Activated B cell treated with CpG ODN at 0.5 μM for 24 hours (primary cell): Measurements from ENCODE around the gene TMEM140. TPM values are rescaled to one million over a fixed set of nuclear protein-coding genes. Genes with fewer than 3 reads are reported as not detected.

ENCODE experiments used
- ATAC-seq: fragments of 200-7000 bp; cut with Tn5 transposase; one replicate; pipeline ENCODE4 v1.10.0; 2021; ENCODE audit warnings: low read depth, mild to moderate bottlenecking, moderate library complexity
- CTCF ChIA-PET: fragments of 350-600 bp; sonication (Branson Sonifier 250); formaldehyde crosslinking; loops from one replicate; lab custom pipeline; 2021; ENCODE audit warnings: antibody characterized with exemption; lab: Charles Lee
- POLR2A ChIA-PET: fragments of 350-600 bp; sonication (Branson Sonifier 250); formaldehyde crosslinking; loops from one replicate; lab custom pipeline; 2021; ENCODE audit warnings: antibody characterized with exemption; lab: Charles Lee
- DNase-seq: peaks from one replicate; pipeline ENCODE4 v3.0.0; 2022
- H3K27ac Mint-ChIP-seq: one replicate; pipeline ENCODE4 v1.8.0; 2020; ENCODE audit warnings: mixed read lengths
- H3K27me3 Mint-ChIP-seq: one replicate; pipeline ENCODE4 v1.8.0; 2021; ENCODE audit warnings: mixed read lengths
- H3K36me3 Mint-ChIP-seq: one replicate; pipeline ENCODE4 v1.8.0; 2021; ENCODE audit warnings: low read depth, mixed read lengths
- H3K4me1 Mint-ChIP-seq: one replicate; pipeline ENCODE4 v1.8.0; 2021; ENCODE audit warnings: mixed read lengths
- H3K4me3 Mint-ChIP-seq: one replicate; pipeline ENCODE4 v1.8.0; 2020; ENCODE audit warnings: mild to moderate bottlenecking, mixed read lengths
- H3K9me3 Mint-ChIP-seq: one replicate; pipeline ENCODE4 v1.8.0; 2020; ENCODE audit warnings: mixed read lengths
- intact Hi-C: fragments of 100-400 bp; cut with micrococcal nuclease; formaldehyde crosslinking; loops from one replicate; pipeline ENCODE4 v1.15.1; 2024
- total RNA-seq: library from RNA; stranded (reverse); gene quantifications from 2 replicates; pipeline ENCODE4 v1.2.3, GENCODE V29; 2022
- TF ChIP-seq, protein P1 (sequence below): fragments of 200-600 bp; IDR thresholded peaks from one replicate; pipeline ENCODE4 v1.8.0; 2022; ENCODE audit warnings: antibody characterized with exemption, mild to moderate bottlenecking

TMEM140 gene
- total RNA-seq, 1 donor from 2014 or later = 20.9 TPM

DNA sequence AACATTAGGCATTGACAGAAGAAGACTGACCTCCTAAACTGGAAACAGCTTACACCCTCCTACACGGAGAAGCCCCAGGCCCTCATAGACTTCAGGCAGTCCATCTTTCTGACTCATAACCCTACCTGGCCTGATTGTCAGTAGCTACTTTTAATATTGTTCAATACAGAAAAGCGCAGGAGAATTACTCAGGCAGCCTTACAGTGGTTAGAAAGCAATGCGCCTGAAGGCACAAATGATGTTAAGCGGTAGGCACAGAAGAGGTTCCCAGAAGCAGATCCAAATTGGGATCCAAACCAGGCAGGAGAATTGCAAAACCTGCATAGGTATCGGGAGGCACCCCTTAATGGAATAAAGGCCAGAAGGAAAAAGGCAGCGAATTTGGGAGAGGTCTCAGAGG is 28.1 kb downstream of the TMEM140 start:
- CTCF ChIA-PET = interaction anchor here (1.2 kb wide), 1 partner anchor 20 kb away, joined by 3 read pairs; no protein-coding TSS in a partner anchor
- no peaks in the 10 kb centered on the region for H3K27me3 Mint-ChIP-seq
- POLR2A ChIA-PET = interaction anchor here (2.4 kb wide), 1 partner anchor 11 kb away, joined by 11 read pairs; no protein-coding TSS in a partner anchor
- intact Hi-C loops = loop anchor here (10.0 kb wide), 1 partner anchor 489 kb away; the partner anchor contains the start of gene STMP1
- ATAC-seq = no peak
- peaks cover 3% of the 10 kb centered on the region for H3K9me3 Mint-ChIP-seq
- TF ChIP-seq, protein P1, sequence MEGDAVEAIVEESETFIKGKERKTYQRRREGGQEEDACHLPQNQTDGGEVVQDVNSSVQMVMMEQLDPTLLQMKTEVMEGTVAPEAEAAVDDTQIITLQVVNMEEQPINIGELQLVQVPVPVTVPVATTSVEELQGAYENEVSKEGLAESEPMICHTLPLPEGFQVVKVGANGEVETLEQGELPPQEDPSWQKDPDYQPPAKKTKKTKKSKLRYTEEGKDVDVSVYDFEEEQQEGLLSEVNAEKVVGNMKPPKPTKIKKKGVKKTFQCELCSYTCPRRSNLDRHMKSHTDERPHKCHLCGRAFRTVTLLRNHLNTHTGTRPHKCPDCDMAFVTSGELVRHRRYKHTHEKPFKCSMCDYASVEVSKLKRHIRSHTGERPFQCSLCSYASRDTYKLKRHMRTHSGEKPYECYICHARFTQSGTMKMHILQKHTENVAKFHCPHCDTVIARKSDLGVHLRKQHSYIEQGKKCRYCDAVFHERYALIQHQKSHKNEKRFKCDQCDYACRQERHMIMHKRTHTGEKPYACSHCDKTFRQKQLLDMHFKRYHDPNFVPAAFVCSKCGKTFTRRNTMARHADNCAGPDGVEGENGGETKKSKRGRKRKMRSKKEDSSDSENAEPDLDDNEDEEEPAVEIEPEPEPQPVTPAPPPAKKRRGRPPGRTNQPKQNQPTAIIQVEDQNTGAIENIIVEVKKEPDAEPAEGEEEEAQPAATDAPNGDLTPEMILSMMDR = no peak
- H3K4me3 Mint-ChIP-seq = no peak overlapping the region
- no peak for DNase-seq
- H3K27ac Mint-ChIP-seq = no peak overlapping the region
- H3K4me1 Mint-ChIP-seq = peaks cover 15% of the 10 kb centered on the region
- H3K36me3 Mint-ChIP-seq = peaks cover 25% of the 10 kb centered on the region

DNA sequence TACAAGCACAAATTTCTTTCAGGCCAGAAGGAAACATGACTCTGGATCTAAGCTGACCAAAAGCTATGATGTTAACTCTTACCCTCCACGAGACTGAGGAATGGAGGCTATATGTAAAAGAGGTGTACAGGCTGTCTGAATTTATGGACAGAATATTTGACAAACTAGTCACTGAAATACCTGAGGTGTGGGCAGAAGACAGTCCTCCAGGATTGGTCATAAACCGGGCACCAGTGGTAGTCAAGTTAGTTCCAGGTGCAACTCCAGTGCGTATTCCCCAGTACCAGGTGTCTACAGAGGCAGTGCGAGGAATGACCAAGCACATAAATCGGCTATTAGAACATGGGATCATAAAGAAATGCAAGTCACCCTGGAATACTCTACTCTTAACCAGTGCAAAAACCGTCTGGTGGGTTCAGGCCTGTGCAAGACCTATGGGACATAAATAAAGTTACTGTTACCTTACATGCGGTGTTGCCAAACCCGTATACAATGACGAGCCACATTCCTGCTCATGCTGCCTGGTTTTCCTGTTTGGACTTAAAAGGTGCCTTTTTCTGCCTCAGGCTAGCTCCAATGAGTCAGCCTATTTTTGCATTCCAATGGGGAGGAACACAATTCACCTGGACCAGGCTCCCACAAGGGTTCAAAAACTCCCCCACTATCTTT is 29.3 kb downstream of the TMEM140 start:
- DNase-seq = no peak
- peaks cover 36% of the 10 kb centered on the region for H3K36me3 Mint-ChIP-seq
- H3K9me3 Mint-ChIP-seq = peaks cover 10% of the 10 kb centered on the region
- H3K4me3 Mint-ChIP-seq = no peak overlapping the region
- ChIA-PET CTCF (interaction anchor here (1.2 kb wide), 1 partner anchor 19 kb away, joined by 3 read pairs; no protein-coding TSS in a partner anchor), POLR2A (interaction anchor here (2.4 kb wide), 1 partner anchor 10 kb away, joined by 11 read pairs; no protein-coding TSS in a partner anchor)
- TF ChIP-seq, protein P1 = no peak
- intact Hi-C loops = loop anchor here (10.0 kb wide), 1 partner anchor 488 kb away; the partner anchor contains the start of gene STMP1
- no peaks in the 10 kb centered on the region for H3K27me3 Mint-ChIP-seq
- H3K27ac Mint-ChIP-seq = no peak overlapping the region
- no peak for ATAC-seq
- H3K4me1 Mint-ChIP-seq = peaks cover 5% of the 10 kb centered on the region

DNA sequence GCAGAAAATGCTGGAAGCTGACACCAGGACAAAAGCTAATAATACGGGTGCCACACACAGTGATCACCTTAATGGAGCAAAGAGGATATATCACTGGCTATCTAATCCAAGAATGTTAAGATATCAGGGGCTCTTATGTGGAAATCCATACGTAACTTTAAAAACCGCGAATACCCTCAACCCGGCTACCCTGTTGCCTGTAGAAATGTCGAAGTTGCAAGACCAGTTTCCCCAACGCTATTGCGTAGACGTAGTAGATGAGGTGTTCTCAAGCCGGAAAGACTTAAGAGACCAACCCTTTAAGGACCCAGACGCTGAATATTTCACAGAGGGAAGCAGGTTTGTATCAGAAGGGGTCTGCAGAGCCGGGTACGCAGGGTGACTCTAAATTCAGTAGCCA is 30.5 kb downstream of the TMEM140 start:
- ATAC-seq (no peak), DNase-seq (no peak)
- TF ChIP-seq, protein P1 = no peak
- CTCF ChIA-PET = no interaction called here
- intact Hi-C loops = loop anchor here (10.0 kb wide), 1 partner anchor 486 kb away; the partner anchor contains the start of gene STMP1
- H3K27me3 Mint-ChIP-seq = no peaks in the 10 kb centered on the region
- peaks cover 48% of the 10 kb centered on the region for H3K36me3 Mint-ChIP-seq
- no peak overlapping the region for H3K27ac Mint-ChIP-seq
- H3K4me3 Mint-ChIP-seq = no peak overlapping the region
- no peaks in the 10 kb centered on the region for H3K4me1 Mint-ChIP-seq
- POLR2A ChIA-PET = interaction anchor here (1.2 to 4.2 kb wide), 4 partner anchors 8 to 12 kb away, joined by 3 to 18 read pairs (median 12); partner anchors contain the start of gene CYREN
- peaks cover 16% of the 10 kb centered on the region for H3K9me3 Mint-ChIP-seq

DNA sequence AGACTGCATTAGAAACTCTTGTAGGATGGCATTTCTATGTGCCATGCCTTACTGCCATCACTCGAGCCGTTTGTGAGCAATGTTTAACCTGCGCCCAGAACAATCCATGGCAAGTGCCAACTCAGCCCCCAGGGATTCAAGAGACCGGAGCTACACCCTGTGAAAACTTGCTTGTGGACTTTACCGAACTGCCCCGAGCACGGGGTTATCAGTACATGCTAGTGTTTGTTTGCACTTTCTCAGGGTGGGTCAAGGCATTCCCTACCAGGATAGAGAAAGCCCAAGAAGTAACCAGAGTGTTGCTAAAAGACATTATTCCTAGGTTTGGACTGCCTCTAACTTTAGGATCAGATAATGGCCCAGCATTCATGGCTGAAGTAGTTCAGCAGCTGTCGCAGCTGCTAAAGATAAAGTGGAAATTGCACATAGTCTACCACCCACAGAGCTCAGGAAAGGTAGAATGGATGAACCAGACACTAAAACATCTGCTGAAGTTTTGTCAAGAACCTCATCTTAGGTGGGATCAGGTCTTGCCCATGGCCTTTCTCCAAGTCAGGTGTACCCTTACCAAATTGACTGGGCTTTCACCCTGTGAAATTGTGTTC is 31.6 kb downstream of the TMEM140 start:
- Mint-ChIP-seq H3K4me3 (no peak overlapping the region), H3K4me1 (no peaks in the 10 kb centered on the region), H3K36me3 (peaks cover 58% of the 10 kb centered on the region), H3K9me3 (peaks cover 22% of the 10 kb centered on the region), H3K27ac (no peak overlapping the region), H3K27me3 (no peaks in the 10 kb centered on the region)
- ChIA-PET CTCF (interaction anchor here (0.8 to 1.0 kb wide), 2 partner anchors 10 to 101 kb away, joined by 3 read pairs; no protein-coding TSS in a partner anchor), POLR2A (interaction anchor here (0.6 to 4.2 kb wide), 6 partner anchors 9 to 193 kb away, joined by 3 to 18 read pairs (median 4); partner anchors contain the start of genes AGBL3, CYREN and WDR91)
- TF ChIP-seq, protein P1 = no peak
- intact Hi-C loops = loop anchor here (10.0 kb wide), 1 partner anchor 485 kb away; the partner anchor contains the start of gene STMP1
- DNase-seq (no peak), ATAC-seq (no peak)
